SK-N-SH treated with all-trans-retinoic acid at 6 μM for 48 hours (cell line): ENCODE data around the gene OGFOD3.

ENCODE experiments used
- ATAC-seq: fragments of 200-7000 bp; cut with Tn5 transposase; 3 replicates; pipeline ENCODE4 v1.9.1; 2020; ENCODE audit warnings: mild to moderate bottlenecking, moderate library complexity
- ARNTL ChIP-seq: fragments of 450-650 bp; formaldehyde crosslinking; IDR thresholded peaks from 2 replicates; pipeline ENCODE4 v1.5.0; 2020; ENCODE audit warnings: low read depth, mild to moderate bottlenecking, moderate library complexity, borderline replicate concordance
- CREB5 ChIP-seq: fragments of 250-450 bp; sonication (Bioruptor Pico); IDR thresholded peaks from 2 replicates; pipeline ENCODE4 v1.5.1; 2020; ENCODE audit warnings: low read depth, mild to moderate bottlenecking, moderate library complexity
- CSRNP3 ChIP-seq: fragments of 250-450 bp; sonication (Bioruptor Pico); IDR thresholded peaks from 2 replicates; pipeline ENCODE4 v1.5.1; 2021; ENCODE audit warnings: mild to moderate bottlenecking, moderate library complexity
- ESRRG ChIP-seq: fragments of 250-450 bp; sonication (Bioruptor Pico); IDR thresholded peaks from 2 replicates; pipeline ENCODE4 v1.6.1; 2021; ENCODE audit warnings: mild to moderate bottlenecking
- GLIS3 ChIP-seq: fragments of 250-450 bp; sonication (Bioruptor Pico); IDR thresholded peaks from 2 replicates; pipeline ENCODE4 v1.5.0; 2020; ENCODE audit warnings: mild to moderate bottlenecking, moderate library complexity
- ISL1 ChIP-seq: fragments of 250-450 bp; sonication (Bioruptor Pico); IDR thresholded peaks from 2 replicates; pipeline ENCODE4 v2.1.2; 2022; ENCODE audit warnings: mild to moderate bottlenecking, moderate library complexity
- OSR1 ChIP-seq: fragments of 250-450 bp; sonication (Bioruptor Pico); IDR thresholded peaks from 2 replicates; pipeline ENCODE4 v1.8.0; 2022; ENCODE audit warnings: moderate library complexity, mild to moderate bottlenecking, inconsistent platforms
- PATZ1 ChIP-seq: fragments of 250-450 bp; sonication (Bioruptor Pico); IDR thresholded peaks from 2 replicates; pipeline ENCODE4 v1.8.0; 2020; ENCODE audit warnings: mild to moderate bottlenecking, moderate library complexity, borderline replicate concordance
- POU6F1 ChIP-seq: fragments of 250-450 bp; sonication (Bioruptor Pico); IDR thresholded peaks from 2 replicates; pipeline ENCODE4 v1.8.0; 2021; ENCODE audit warnings: low read depth, mild to moderate bottlenecking, moderate library complexity, borderline replicate concordance
- PPARA ChIP-seq: fragments of 250-450 bp; sonication (Bioruptor Pico); IDR thresholded peaks from 2 replicates; pipeline ENCODE4 v1.5.0; 2020; ENCODE audit warnings: mild to moderate bottlenecking, borderline replicate concordance
- RARB ChIP-seq: fragments of 250-450 bp; sonication (Bioruptor Pico); IDR thresholded peaks from 2 replicates; pipeline ENCODE4 v1.8.0; 2021; ENCODE audit warnings: mild to moderate bottlenecking, moderate library complexity
- SNAI2 ChIP-seq: fragments of 250-450 bp; sonication (Bioruptor Pico); IDR thresholded peaks from 2 replicates; pipeline ENCODE4 v1.5.0; 2020; ENCODE audit warnings: mild to moderate bottlenecking, moderate library complexity
- TCF4 ChIP-seq: fragments of 250-450 bp; sonication (Bioruptor Pico); IDR thresholded peaks from 2 replicates; pipeline ENCODE4 v1.8.0; 2021; ENCODE audit warnings: mild to moderate bottlenecking, moderate library complexity, borderline replicate concordance
- TOX ChIP-seq: fragments of 250-450 bp; sonication (Bioruptor Pico); IDR thresholded peaks from 2 replicates; pipeline ENCODE4 v1.8.0; 2021; ENCODE audit warnings: mild to moderate bottlenecking, moderate library complexity, borderline replicate concordance
- ZFP3 ChIP-seq: fragments of 250-450 bp; sonication (Bioruptor Pico); IDR thresholded peaks from 2 replicates; pipeline ENCODE4 v1.5.0; 2020; ENCODE audit warnings: mild to moderate bottlenecking, moderate library complexity
- ZNF70 ChIP-seq: fragments of 450-650 bp; formaldehyde crosslinking; IDR thresholded peaks from 2 replicates; pipeline ENCODE4 v1.5.0; 2020; ENCODE audit warnings: mild to moderate bottlenecking, moderate library complexity
- ZNF8 ChIP-seq: fragments of 450-650 bp; formaldehyde crosslinking; IDR thresholded peaks from 2 replicates; pipeline ENCODE4 v1.5.0; 2020; ENCODE audit warnings: mild to moderate bottlenecking, moderate library complexity

Gene OGFOD3

GRCh38 chr17:82358465-82359350 is 59.7 kb downstream of the OGFOD3 start, which contains the start of gene TEX19:
TEX19 (plus strand) TSS chr17:82359247; CDS start chr17:82362151, 2,904 bp downstream.
- no peak for TF ChIP-seq OSR1
- TF ChIP-seq SNAI2 (CRISPR knock-in tag) = no peak
- TF ChIP-seq ZNF70 (CRISPR knock-in tag) = no peak
- TF ChIP-seq POU6F1 = no peak
- TF ChIP-seq PATZ1 (CRISPR knock-in tag) = no peak
- TF ChIP-seq ZNF8 (CRISPR knock-in tag) = no peak
- no peak for TF ChIP-seq ISL1 (CRISPR knock-in tag)
- TF ChIP-seq TCF4 (CRISPR knock-in tag) = no peak
- TF ChIP-seq ARNTL (CRISPR knock-in tag) = no peak
- no peak for TF ChIP-seq ZFP3
- TF ChIP-seq CSRNP3 = no peak
- TF ChIP-seq CREB5 (CRISPR knock-in tag) = no peak
- TF ChIP-seq PPARA = no peak
- TF ChIP-seq ESRRG (CRISPR knock-in tag) = no peak
- ATAC-seq = peak; percentile 35; the same call in 2 of the 3 replicates

GRCh38 chr17:82357394-82357793 is 61.0 kb downstream of the OGFOD3 start:
- TF ChIP-seq POU6F1 (no peak), TOX (CRISPR knock-in tag) (no peak), OSR1 (no peak), CSRNP3 (no peak), RARB (CRISPR knock-in tag) (no peak), PATZ1 (CRISPR knock-in tag) (no peak), TCF4 (CRISPR knock-in tag) (no peak), GLIS3 (CRISPR knock-in tag) (no peak), SNAI2 (CRISPR knock-in tag) (no peak)
- ATAC-seq = no peak
